GM23338 (cell line): ENCODE data around the gene MYO18A. TPM values are rescaled to one million over a fixed set of nuclear protein-coding genes. Genes with fewer than 3 reads are reported as not detected.

Experiments used
- ATAC-seq: fragments of 200-7000 bp; cut with Tn5 transposase; 3 replicates; pipeline ENCODE4 v1.9.1; 2020
- DNase-seq: peaks from one replicate; pipeline ENCODE4 v3.0.0-alpha.2; 2015; ENCODE audit warnings: low spot score
- H2AFZ ChIP-seq: fragments of 200-600 bp; sonication (generic); 2 replicates; pipeline ENCODE4 v1.8.0; 2016; ENCODE audit warnings: antibody characterized with exemption, mild to moderate bottlenecking, moderate library complexity
- H3F3A ChIP-seq: fragments of 200-600 bp; sonication (generic); replicated peaks from 2 replicates; pipeline ENCODE4 v1.8.0; 2017; ENCODE audit warnings: antibody characterized with exemption, mixed run types, low read depth
- H3K27ac ChIP-seq: fragments of 200-600 bp; sonication (generic); 2 replicates; pipeline ENCODE4 v1.6.1; 2016; ENCODE audit warnings: low read depth
- H3K27me3 ChIP-seq: fragments of 200-600 bp; sonication (generic); 2 replicates; pipeline ENCODE4 v1.8.0; 2016; ENCODE audit warnings: mild to moderate bottlenecking, mixed run types, moderate library complexity; ENCODE audit not compliant: insufficient read depth
- H3K36me3 ChIP-seq: fragments of 200-600 bp; sonication (generic); 2 replicates; pipeline ENCODE4 v1.8.0; 2016; ENCODE audit warnings: mild to moderate bottlenecking; ENCODE audit not compliant: insufficient read depth
- H3K4me1 ChIP-seq: fragments of 200-600 bp; sonication (generic); 2 replicates; pipeline ENCODE4 v1.8.0; 2016; ENCODE audit warnings: mild to moderate bottlenecking, moderate library complexity; ENCODE audit not compliant: insufficient read depth
- H3K4me2 ChIP-seq: fragments of 200-600 bp; sonication (generic); 2 replicates; pipeline ENCODE4 v1.7.1; 2017; ENCODE audit warnings: mixed run types
- H3K4me3 ChIP-seq: fragments of 200-600 bp; sonication (generic); 2 replicates; pipeline ENCODE4 v1.6.1; 2016; ENCODE audit warnings: mixed run types
- H3K79me2 ChIP-seq: fragments of 200-600 bp; sonication (generic); replicated peaks from 2 replicates; pipeline ENCODE4 v1.8.0; 2017; ENCODE audit warnings: mild to moderate bottlenecking; ENCODE audit not compliant: insufficient read depth
- H3K9me2 ChIP-seq: fragments of 200-600 bp; sonication (generic); 2 replicates; pipeline ENCODE4 v1.8.0; 2017; ENCODE audit not compliant: insufficient read depth
- H4K20me1 ChIP-seq: fragments of 200-600 bp; sonication (generic); replicated peaks from 2 replicates; pipeline ENCODE4 v1.8.0; 2017; ENCODE audit warnings: mild to moderate bottlenecking; ENCODE audit not compliant: insufficient read depth
- H3K27ac Mint-ChIP-seq: 2 replicates; pipeline ENCODE4 v1.8.0; 2020; ENCODE audit warnings: inconsistent platforms, mild to moderate bottlenecking, moderate library complexity, mixed read lengths
- H3K27me3 Mint-ChIP-seq: 3 replicates; pipeline ENCODE4 v1.8.0; 2022; ENCODE audit warnings: low read depth, mild to moderate bottlenecking, moderate library complexity, mixed read lengths, inconsistent platforms; ENCODE audit not compliant: insufficient read depth, poor library complexity
- H3K36me3 Mint-ChIP-seq: 3 replicates; pipeline ENCODE4 v1.8.0; 2021; ENCODE audit warnings: low read depth, mild to moderate bottlenecking, inconsistent platforms, moderate library complexity, mixed read lengths
- H3K4me1 Mint-ChIP-seq: 3 replicates; pipeline ENCODE4 v1.8.0; 2020; ENCODE audit warnings: mild to moderate bottlenecking, inconsistent platforms, mixed read lengths
- H3K4me3 Mint-ChIP-seq: 3 replicates; pipeline ENCODE4 v1.8.0; 2021; ENCODE audit warnings: moderate library complexity, mild to moderate bottlenecking, inconsistent platforms, mixed read lengths
- H3K9me3 Mint-ChIP-seq: 3 replicates; pipeline ENCODE4 v1.8.0; 2020; ENCODE audit warnings: moderate library complexity, mild to moderate bottlenecking, inconsistent platforms, mixed read lengths
- CREB1 ChIP-seq: fragments of 250-450 bp; sonication (Bioruptor Pico); IDR thresholded peaks from 2 replicates; pipeline ENCODE4 v1.5.0; 2020; ENCODE audit warnings: low read depth, mild to moderate bottlenecking, moderate library complexity
- EZH2 ChIP-seq: fragments of 200-600 bp; sonication (generic); IDR thresholded peaks from one replicate; pipeline ENCODE4 v1.8.0; 2017; ENCODE audit warnings: antibody characterized with exemption, mild to moderate bottlenecking, low read depth; ENCODE audit not compliant: unreplicated experiment
- EZH2phosphoT487 ChIP-seq: fragments of 200-600 bp; sonication (generic); IDR thresholded peaks from one replicate; pipeline ENCODE4 v1.8.1; 2018; ENCODE audit warnings: antibody characterized with exemption; ENCODE audit not compliant: unreplicated experiment
- JUNB ChIP-seq: IDR thresholded peaks from one replicate; pipeline ENCODE4 v1.6.1; 2016; ENCODE audit warnings: antibody characterized with exemption; ENCODE audit not compliant: unreplicated experiment
- NANOG ChIP-seq: IDR thresholded peaks from 2 replicates; pipeline ENCODE4 v1.6.1; 2016; ENCODE audit warnings: antibody characterized with exemption, borderline replicate concordance
- POLR2AphosphoS5 ChIP-seq: IDR thresholded peaks from 2 replicates; pipeline ENCODE4 v1.6.1; 2016; ENCODE audit warnings: antibody characterized with exemption, low read depth
- STAT1 ChIP-seq: IDR thresholded peaks from one replicate; pipeline ENCODE4 v1.6.1; 2016; ENCODE audit warnings: antibody characterized with exemption; ENCODE audit not compliant: unreplicated experiment
- polyA plus RNA-seq: library from polyadenylated mRNA; unstranded; fragments of >200 nt; fragmentation: Nextera tagmentation; extraction: Ambion mirVana; gene quantifications from 2 replicates; pipeline ENCODE4 v1.2.1, GENCODE V29; 2016
- total RNA-seq: library from RNA; depleted of rRNA; stranded (reverse); fragments of >200 nt; shearing (Covaris generic); gene quantifications from 2 replicates; pipeline ENCODE4 v1.2.3, GENCODE V29; 2014
- TF ChIP-seq, protein P1 (sequence below), 2 experiments: fragments of 200-600 bp in 1 of 2; sonication (generic) in 1 of 2; conservative IDR thresholded peaks; 2 replicates each; pipeline versions ENCODE4 v1.5.1 to v1.6.1; 2016 to 2017; ENCODE audit warnings: antibody characterized with exemption in 2 of 2, low read depth in 2 of 2, mild to moderate bottlenecking in 2 of 2, moderate library complexity in 1 of 2
- TF ChIP-seq, protein P2 (sequence below): IDR thresholded peaks from 2 replicates; pipeline ENCODE4 v1.6.1; 2016; ENCODE audit warnings: antibody characterized with exemption

The MYO18A gene
- total and polyA plus RNA-seq, 2 experiments from 2014 or later, result 18.3 to 37.5 TPM

DNA sequence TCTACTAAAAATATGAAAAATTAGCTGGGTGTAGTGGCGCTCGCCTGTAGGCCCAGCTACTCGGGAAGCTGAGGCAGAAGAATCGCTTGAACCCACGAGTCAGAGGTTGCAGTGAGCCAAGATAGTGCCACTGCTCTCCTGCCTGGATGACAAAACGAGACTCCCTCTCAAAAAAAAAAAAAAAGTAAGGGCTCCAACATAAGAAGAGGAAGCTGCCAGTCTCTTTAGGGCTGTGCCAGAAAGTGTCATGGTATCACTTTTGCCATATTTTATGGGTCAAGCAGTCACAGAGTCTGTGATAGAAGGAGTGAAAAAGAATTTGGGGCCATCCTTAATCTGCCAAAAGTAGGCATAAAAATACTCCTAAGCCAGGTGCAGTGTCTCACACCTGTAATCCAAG is 138.6 kb downstream of the MYO18A start:
- peaks cover 10% of the 10 kb centered on the region for H3K27me3 Mint-ChIP-seq
- no peak overlapping the region for H2AFZ ChIP-seq
- TF ChIP-seq JUNB (no peak), STAT1 (no peak)
- TF ChIP-seq, protein P1, sequence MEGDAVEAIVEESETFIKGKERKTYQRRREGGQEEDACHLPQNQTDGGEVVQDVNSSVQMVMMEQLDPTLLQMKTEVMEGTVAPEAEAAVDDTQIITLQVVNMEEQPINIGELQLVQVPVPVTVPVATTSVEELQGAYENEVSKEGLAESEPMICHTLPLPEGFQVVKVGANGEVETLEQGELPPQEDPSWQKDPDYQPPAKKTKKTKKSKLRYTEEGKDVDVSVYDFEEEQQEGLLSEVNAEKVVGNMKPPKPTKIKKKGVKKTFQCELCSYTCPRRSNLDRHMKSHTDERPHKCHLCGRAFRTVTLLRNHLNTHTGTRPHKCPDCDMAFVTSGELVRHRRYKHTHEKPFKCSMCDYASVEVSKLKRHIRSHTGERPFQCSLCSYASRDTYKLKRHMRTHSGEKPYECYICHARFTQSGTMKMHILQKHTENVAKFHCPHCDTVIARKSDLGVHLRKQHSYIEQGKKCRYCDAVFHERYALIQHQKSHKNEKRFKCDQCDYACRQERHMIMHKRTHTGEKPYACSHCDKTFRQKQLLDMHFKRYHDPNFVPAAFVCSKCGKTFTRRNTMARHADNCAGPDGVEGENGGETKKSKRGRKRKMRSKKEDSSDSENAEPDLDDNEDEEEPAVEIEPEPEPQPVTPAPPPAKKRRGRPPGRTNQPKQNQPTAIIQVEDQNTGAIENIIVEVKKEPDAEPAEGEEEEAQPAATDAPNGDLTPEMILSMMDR (conservative IDR thresholded peaks at IDR 0.05; ENCODE audit: low read depth in 2 of 2), result no peak
- no peak for DNase-seq
- H3K4me3 ChIP-seq, result no peak overlapping the region
- peaks cover 22% of the 10 kb centered on the region; the same call in 2 of the 3 replicates for H3K36me3 Mint-ChIP-seq
- peak overlapping the region; percentile 88 for H3K27ac ChIP-seq
- 0 out of 2 replicates have a peak, but pooled peaks cover 8% of the 10 kb centered on the region for H3K79me2 ChIP-seq
- peak overlapping the region; percentile 91 for H3K27ac Mint-ChIP-seq
- ATAC-seq, result no peak
- peaks cover 66% of the 10 kb centered on the region for H3K4me1 ChIP-seq
- H4K20me1 ChIP-seq, result no peaks in the 10 kb centered on the region
- H3K9me3 Mint-ChIP-seq, result no peaks in the 10 kb centered on the region; the same call in 2 of the 3 replicates
- H3K36me3 ChIP-seq, result no peaks in the 10 kb centered on the region
- no peaks in the 10 kb centered on the region for H3K27me3 ChIP-seq
- peaks cover 48% of the 10 kb centered on the region for H3K4me1 Mint-ChIP-seq
- H3K4me2 ChIP-seq, result peak overlapping the region; percentile 34
- peaks cover 19% of the 10 kb centered on the region for H3F3A ChIP-seq
- peaks cover 15% of the 10 kb centered on the region; the same call in 1 of the 2 replicates for H3K9me2 ChIP-seq
- H3K4me3 Mint-ChIP-seq, result no peak overlapping the region

DNA sequence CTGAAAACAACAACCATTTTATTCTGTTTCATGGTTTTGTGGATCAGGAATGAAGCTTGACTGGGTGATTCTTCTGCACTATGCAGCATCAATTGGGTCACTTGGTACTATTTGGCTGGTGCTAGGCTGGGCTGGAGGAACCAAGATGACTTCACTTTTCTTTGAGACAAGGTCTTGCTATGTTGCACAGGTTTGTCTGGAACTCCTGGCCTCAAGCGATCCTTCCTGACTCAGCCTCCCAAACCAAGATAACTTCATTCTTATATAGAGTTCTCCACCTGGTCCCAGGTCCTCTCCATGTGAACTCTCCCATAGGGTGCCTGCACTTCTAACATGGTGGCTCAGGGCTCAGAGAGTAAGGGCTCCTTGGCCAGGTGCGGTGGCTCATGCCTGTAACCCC is 139.1 kb downstream of the MYO18A start:
- peaks cover 43% of the 10 kb centered on the region for H3K4me1 Mint-ChIP-seq
- H3K27ac Mint-ChIP-seq, result no peak overlapping the region

GRCh38 chr17:29039764-29040598 is 140.2 kb downstream of the MYO18A start:
- peaks cover 10% of the 10 kb centered on the region for H3K27me3 Mint-ChIP-seq
- Histone ChIP-seq H3K36me3 (no peaks in the 10 kb centered on the region), H3K4me3 (no peak overlapping the region), H3K4me1 (peaks cover 67% of the 10 kb centered on the region), H3K79me2 (0 out of 2 replicates have a peak, but pooled peaks cover 8% of the 10 kb centered on the region), H3K27me3 (no peaks in the 10 kb centered on the region), H2AFZ (no peak overlapping the region), H3K4me2 (no peak overlapping the region), H4K20me1 (no peaks in the 10 kb centered on the region), H3K9me2 (peaks cover 13% of the 10 kb centered on the region; the same call in 1 of the 2 replicates), H3F3A (peaks cover 14% of the 10 kb centered on the region), H3K27ac (peak overlapping the region; percentile 30; the same call in 1 of the 2 replicates)
- 0 out of 2 replicates have a peak overlapping the region, but pooled peaks have one; percentile 35 for H3K27ac Mint-ChIP-seq
- peaks cover 16% of the 10 kb centered on the region for H3K36me3 Mint-ChIP-seq
- DNase-seq (no peak), ATAC-seq (no peak)
- no peak for TF ChIP-seq POLR2AphosphoS5
- no peak for TF ChIP-seq EZH2phosphoT487
- no peak for TF ChIP-seq EZH2
- no peak for TF ChIP-seq NANOG
- no peak for TF ChIP-seq CREB1 (CRISPR knock-in tag)
- TF ChIP-seq, protein P2, sequence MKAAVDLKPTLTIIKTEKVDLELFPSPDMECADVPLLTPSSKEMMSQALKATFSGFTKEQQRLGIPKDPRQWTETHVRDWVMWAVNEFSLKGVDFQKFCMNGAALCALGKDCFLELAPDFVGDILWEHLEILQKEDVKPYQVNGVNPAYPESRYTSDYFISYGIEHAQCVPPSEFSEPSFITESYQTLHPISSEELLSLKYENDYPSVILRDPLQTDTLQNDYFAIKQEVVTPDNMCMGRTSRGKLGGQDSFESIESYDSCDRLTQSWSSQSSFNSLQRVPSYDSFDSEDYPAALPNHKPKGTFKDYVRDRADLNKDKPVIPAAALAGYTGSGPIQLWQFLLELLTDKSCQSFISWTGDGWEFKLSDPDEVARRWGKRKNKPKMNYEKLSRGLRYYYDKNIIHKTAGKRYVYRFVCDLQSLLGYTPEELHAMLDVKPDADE, result no peak
- H3K4me1 Mint-ChIP-seq, result peaks cover 38% of the 10 kb centered on the region
- H3K4me3 Mint-ChIP-seq, result no peak overlapping the region
- peaks cover 6% of the 10 kb centered on the region for H3K9me3 Mint-ChIP-seq

More for the DNA sequence above, 139.1 kb downstream of the MYO18A start:
- Histone ChIP-seq H4K20me1 (no peaks in the 10 kb centered on the region), H2AFZ (no peak overlapping the region), H3K4me3 (no peak overlapping the region), H3K27me3 (no peaks in the 10 kb centered on the region), H3K4me2 (no peak overlapping the region), H3K27ac (peak overlapping the region; percentile 88; the same call in 1 of the 2 replicates), H3K79me2 (0 out of 2 replicates have a peak, but pooled peaks cover 8% of the 10 kb centered on the region), H3K4me1 (peaks cover 67% of the 10 kb centered on the region), H3K36me3 (no peaks in the 10 kb centered on the region), H3F3A (peaks cover 19% of the 10 kb centered on the region), H3K9me2 (peaks cover 15% of the 10 kb centered on the region; the same call in 1 of the 2 replicates)
- Mint-ChIP-seq H3K36me3 (peaks cover 17% of the 10 kb centered on the region; the same call in 2 of the 3 replicates), H3K9me3 (peaks cover 2% of the 10 kb centered on the region; the same call in 2 of the 3 replicates), H3K27me3 (peaks cover 11% of the 10 kb centered on the region), H3K4me3 (no peak overlapping the region)
- TF ChIP-seq EZH2 (no peak), NANOG (no peak), STAT1 (no peak), CREB1 (CRISPR knock-in tag) (no peak)
- ATAC-seq, result no peak
- no peak for DNase-seq
